ENCODE results near the gene LRRC28.

GRCh38 chr15:99348412-99348811, 97.1 kb downstream of the LRRC28 start:
- TF ChIP-seq CTCF (IDR thresholded peaks at IDR 0.05): no peak
- TF ChIP-seq EZH2 (IDR thresholded peaks at IDR 0.05; ENCODE audit: borderline replicate concordance, insufficient read depth, low read depth, low read length, poor library complexity, severe bottlenecking): no peak
